ENCODE measurements around the gene CFAP43.
A peak's percentile ranks its signal among the peaks of the same experiment; 100 is the strongest.

The CFAP43 gene

DNA sequence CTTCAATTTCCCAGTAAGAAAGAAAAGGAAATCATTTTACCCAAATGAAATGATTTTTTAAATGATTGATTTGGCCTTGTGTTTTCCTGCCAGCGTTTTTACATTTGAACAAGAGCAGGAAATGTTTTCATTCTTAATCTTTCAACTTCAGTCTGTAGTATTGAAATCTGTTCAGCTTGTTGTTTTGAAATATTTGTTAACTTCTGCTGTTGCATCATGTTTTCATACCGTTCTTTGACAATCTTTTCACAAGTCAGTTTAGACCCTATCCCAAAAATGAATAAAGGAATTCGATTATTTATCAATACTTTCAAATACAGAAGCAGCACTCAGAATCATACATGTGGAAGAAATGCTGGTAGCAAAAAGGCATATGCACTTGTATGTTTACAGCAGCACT is 102.1 kb downstream of the CFAP43 start:
- H3K4me1 ChIP-seq (ENCODE audit: control insufficient read depth, insufficient read depth, low read length): peaks cover 4% of the 10 kb centered on the region
- no peak overlapping the region for H3K9ac ChIP-seq (ENCODE audit: low read length)
- H3K9me3 ChIP-seq (ENCODE audit: control insufficient read depth, insufficient read depth, low read depth, low read length): no peaks in the 10 kb centered on the region
- no peak overlapping the region for H3K27ac ChIP-seq (ENCODE audit: low read depth, low read length)
- H3K27me3 ChIP-seq (ENCODE audit: control insufficient read depth, insufficient read depth, low read length): no peaks in the 10 kb centered on the region
- 0 out of 2 replicates have a peak, but pooled peaks cover 4% of the 10 kb centered on the region for H3K36me3 ChIP-seq (ENCODE audit: control insufficient read depth, insufficient read depth, low read length)
- no peak overlapping the region for H3K4me3 ChIP-seq (ENCODE audit: low read depth, low read length)

DNA sequence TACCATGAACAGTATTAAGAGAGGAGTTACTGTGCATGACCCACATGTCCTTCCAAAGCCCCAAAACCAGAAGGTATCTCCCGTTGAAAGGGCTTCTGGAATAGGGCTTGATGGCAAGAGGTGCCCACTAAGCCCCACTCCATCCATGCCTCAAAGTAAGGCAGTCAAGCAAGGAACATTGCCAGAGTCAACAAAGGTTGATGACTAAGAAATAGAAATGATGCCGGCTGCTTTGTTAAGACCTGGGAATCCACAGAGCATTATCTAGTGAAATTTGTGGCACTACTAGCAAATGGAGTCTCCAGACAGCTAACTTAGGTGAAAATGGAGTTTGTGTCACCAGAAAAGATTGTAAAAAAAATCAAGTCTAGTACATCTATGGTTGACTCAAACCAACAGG is 104.0 kb downstream of the CFAP43 start:
- Histone ChIP-seq H3K9ac (ENCODE audit: low read length) (no peak overlapping the region), H3K9me3 (ENCODE audit: control insufficient read depth, insufficient read depth, low read depth, low read length) (no peaks in the 10 kb centered on the region), H3K27me3 (ENCODE audit: control insufficient read depth, insufficient read depth, low read length) (no peaks in the 10 kb centered on the region), H3K4me3 (ENCODE audit: low read depth, low read length) (no peak overlapping the region), H3K36me3 (ENCODE audit: control insufficient read depth, insufficient read depth, low read length) (0 out of 2 replicates have a peak, but pooled peaks cover 5% of the 10 kb centered on the region), H3K4me1 (ENCODE audit: control insufficient read depth, insufficient read depth, low read length) (peaks cover 5% of the 10 kb centered on the region), H3K27ac (ENCODE audit: low read depth, low read length) (no peak overlapping the region)

DNA sequence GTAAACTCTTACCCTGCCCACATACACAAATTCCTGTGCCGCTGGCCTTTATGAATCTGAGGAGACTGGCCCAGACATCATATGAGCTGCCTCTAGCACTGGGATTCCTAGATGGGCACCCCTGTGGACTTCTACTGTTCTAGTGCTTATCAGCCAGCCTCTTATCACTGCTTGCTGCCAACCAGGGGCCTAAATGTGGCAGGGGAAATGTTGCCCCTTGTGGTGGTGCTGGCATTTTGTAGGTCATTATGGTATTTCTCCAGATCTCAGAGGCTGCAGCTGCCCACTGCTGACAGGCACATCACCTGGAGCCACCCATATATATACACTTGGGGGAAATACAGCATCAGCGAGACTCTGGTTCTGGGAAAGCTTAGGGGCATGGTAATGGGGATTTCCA is 104.8 kb downstream of the CFAP43 start:
- H3K4me3 ChIP-seq (ENCODE audit: low read depth, low read length): no peak overlapping the region
- no peak overlapping the region for H3K9ac ChIP-seq (ENCODE audit: low read length)
- H3K9me3 ChIP-seq (ENCODE audit: control insufficient read depth, insufficient read depth, low read depth, low read length): no peaks in the 10 kb centered on the region
- no peaks in the 10 kb centered on the region for H3K27me3 ChIP-seq (ENCODE audit: control insufficient read depth, insufficient read depth, low read length)
- no peak overlapping the region for H3K27ac ChIP-seq (ENCODE audit: low read depth, low read length)
- peaks cover 9% of the 10 kb centered on the region for H3K4me1 ChIP-seq (ENCODE audit: control insufficient read depth, insufficient read depth, low read length)
- 0 out of 2 replicates have a peak, but pooled peaks cover 5% of the 10 kb centered on the region for H3K36me3 ChIP-seq (ENCODE audit: control insufficient read depth, insufficient read depth, low read length)

DNA sequence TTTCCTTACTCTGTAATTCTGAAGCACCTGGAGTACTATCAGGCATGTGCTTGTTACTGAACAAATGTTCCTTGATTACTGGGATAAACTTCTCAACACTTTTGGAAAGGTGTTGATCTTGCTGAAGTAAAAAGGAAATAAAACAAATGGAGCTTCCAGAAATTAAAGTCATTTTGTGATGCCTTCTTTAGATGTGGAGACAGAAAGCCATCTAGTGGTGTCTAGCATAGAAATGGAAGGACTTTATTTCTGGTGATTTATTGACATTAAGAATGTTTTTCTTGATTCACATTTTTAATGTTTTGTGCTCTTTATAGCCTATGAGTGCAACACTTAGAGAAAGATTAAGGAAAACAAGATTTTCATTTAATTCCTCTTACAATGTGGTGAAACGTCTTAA is 108.8 kb downstream of the CFAP43 start:
- Histone ChIP-seq H3K4me1 (ENCODE audit: control insufficient read depth, insufficient read depth, low read length) (peaks cover 23% of the 10 kb centered on the region), H3K36me3 (ENCODE audit: control insufficient read depth, insufficient read depth, low read length) (0 out of 2 replicates have a peak, but pooled peaks cover 5% of the 10 kb centered on the region), H3K27me3 (ENCODE audit: control insufficient read depth, insufficient read depth, low read length) (no peaks in the 10 kb centered on the region), H3K27ac (ENCODE audit: low read depth, low read length) (no peak overlapping the region), H3K4me3 (ENCODE audit: low read depth, low read length) (peak overlapping the region; percentile 66; the same call in 1 of the 2 replicates), H3K9ac (ENCODE audit: low read length) (no peak overlapping the region), H3K9me3 (ENCODE audit: control insufficient read depth, insufficient read depth, low read depth, low read length) (no peaks in the 10 kb centered on the region)

DNA sequence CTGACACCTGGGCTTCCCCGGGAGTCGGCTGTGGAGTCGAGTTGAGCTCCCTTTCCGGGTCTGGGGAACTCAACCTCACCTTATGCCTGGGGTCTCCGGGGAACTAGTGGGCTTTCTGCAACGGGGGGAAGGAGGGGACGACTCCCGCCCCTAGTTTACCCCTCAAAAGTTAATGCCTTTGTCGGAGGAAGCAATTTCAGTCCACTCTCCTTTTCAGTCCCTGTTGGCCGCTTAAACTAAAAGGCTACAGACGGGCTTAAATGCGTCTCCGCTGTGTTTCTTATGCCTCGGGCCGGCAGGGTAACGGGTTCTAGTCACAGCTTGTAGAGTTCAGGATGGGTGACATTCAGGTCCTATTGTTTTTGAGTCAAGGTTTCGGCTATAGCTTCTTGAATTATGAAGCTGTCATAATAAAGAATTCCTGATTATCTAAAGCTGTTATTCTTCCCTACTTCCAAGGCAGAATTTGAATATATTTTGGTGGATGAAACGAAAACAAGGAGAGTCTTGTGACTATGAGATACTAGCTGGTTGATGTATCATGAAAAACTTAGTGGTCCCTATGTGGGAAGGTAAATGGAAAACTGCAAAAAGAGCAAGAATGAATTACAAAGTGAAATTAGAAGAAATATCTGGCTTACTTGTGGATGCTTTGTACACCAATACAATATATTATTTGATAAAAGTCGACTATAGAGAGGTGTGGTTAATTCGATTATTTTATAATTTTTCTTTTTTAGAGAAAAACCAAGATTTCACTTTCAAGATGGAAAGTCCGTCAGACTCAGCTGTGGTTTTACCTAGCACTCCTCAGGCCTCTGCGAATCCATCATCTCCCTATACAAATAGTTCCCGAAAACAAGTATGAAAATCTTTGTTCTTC is 109.7 kb downstream of the CFAP43 start:
- peak overlapping the region; percentile 88 for H3K9ac ChIP-seq (ENCODE audit: low read length)
- peak overlapping the region; percentile 66 for H3K4me3 ChIP-seq (ENCODE audit: low read depth, low read length)
- peaks cover 28% of the 10 kb centered on the region for H3K4me1 ChIP-seq (ENCODE audit: control insufficient read depth, insufficient read depth, low read length)
- H3K36me3 ChIP-seq (ENCODE audit: control insufficient read depth, insufficient read depth, low read length): 0 out of 2 replicates have a peak, but pooled peaks cover 5% of the 10 kb centered on the region
- no peaks in the 10 kb centered on the region for H3K27me3 ChIP-seq (ENCODE audit: control insufficient read depth, insufficient read depth, low read length)
- peak overlapping the region; percentile 42; the same call in 1 of the 2 replicates for H3K27ac ChIP-seq (ENCODE audit: low read depth, low read length)
- H3K9me3 ChIP-seq (ENCODE audit: control insufficient read depth, insufficient read depth, low read depth, low read length): no peaks in the 10 kb centered on the region

DNA sequence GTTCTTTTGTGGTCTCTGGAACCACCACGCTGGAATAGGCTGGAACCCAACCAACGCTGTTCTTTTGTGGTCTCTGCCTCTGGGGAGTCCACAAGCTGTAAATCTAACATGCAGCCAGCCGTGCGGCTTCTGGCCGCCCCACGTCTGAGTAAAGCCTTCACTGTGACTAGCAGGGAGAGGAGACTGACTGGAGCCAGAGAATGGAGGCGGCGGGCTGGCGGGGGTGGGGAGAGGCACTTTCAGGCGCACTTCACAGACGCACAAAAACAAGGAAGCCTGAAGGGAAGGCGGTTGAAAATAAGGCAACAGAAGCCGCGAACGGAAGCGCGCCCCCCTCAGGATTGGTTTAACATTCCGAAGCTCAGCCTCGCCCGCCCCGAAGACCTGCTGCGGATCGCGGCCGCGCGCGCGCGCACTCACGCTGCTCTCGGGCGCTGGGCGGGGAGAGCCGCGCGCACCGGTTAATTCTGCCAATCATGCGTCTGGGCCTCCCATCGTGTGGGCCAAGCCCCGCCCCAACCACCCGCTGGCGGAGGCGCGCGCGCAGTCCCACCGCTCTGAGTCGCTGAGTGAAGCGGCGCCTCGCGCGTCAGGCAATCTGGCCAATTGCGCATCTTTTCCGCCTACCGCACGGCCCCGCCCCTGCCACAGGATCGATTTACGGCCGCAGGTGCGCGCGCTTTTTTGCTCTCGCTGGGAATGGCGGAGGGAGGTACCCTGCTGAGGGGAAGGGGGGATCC is 110.5 kb downstream of the CFAP43 start, which contains the start of gene SFR1:
Gene SFR1, plus strand, starts transcription at position 687 of the 740 bp plus-strand sequence. Its CDS starts 13 bp downstream, at position 700.
- H3K27ac ChIP-seq (ENCODE audit: low read depth, low read length): peak within 1 kb of the TSS; percentile 89
- H3K4me1 ChIP-seq (ENCODE audit: control insufficient read depth, insufficient read depth, low read length): peaks cover 24% of the 10 kb centered on the region
- H3K36me3 ChIP-seq (ENCODE audit: control insufficient read depth, insufficient read depth, low read length): 0 out of 2 replicates have a peak, but pooled peaks cover 5% of the 10 kb centered on the region
- H3K4me3 ChIP-seq (ENCODE audit: low read depth, low read length): peak within 1 kb of the TSS; percentile 66
- peak within 1 kb of the TSS; percentile 92 for H3K9ac ChIP-seq (ENCODE audit: low read length)
- no peaks in the 10 kb centered on the region for H3K9me3 ChIP-seq (ENCODE audit: control insufficient read depth, insufficient read depth, low read depth, low read length)
- H3K27me3 ChIP-seq (ENCODE audit: control insufficient read depth, insufficient read depth, low read length): no peaks in the 10 kb centered on the region

DNA sequence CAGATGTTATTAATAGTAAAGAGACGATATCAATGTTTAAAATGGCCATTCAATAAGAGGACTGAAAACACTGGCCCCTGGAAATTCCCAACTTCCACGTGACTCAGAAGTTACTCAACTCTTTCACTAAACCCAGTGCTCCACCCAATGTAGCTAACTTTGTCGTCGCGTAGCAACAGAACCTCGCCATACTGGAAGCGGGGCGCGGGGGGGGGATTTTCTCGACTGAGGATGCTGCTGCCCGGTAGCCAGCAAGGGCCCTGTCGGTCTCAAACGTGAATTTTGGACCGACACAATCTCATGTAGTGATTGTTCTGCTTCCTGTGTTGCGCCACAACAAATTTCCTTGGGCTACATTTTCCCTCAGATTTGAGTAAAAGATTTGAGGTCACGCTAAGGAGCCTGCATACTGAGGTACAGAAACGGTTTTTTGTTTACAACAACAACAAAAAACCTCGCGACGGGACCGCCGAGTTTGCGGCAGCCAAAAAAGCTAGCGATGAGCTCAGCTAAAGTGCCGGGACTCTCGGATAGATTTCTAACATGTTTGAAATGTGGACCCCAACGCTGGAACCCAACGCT is 111.2 kb downstream of the CFAP43 start:
- peak overlapping the region; percentile 92 for H3K9ac ChIP-seq (ENCODE audit: low read length)
- peak overlapping the region; percentile 89 for H3K27ac ChIP-seq (ENCODE audit: low read depth, low read length)
- H3K36me3 ChIP-seq (ENCODE audit: control insufficient read depth, insufficient read depth, low read length): 0 out of 2 replicates have a peak, but pooled peaks cover 5% of the 10 kb centered on the region
- no peaks in the 10 kb centered on the region for H3K9me3 ChIP-seq (ENCODE audit: control insufficient read depth, insufficient read depth, low read depth, low read length)
- H3K27me3 ChIP-seq (ENCODE audit: control insufficient read depth, insufficient read depth, low read length): no peaks in the 10 kb centered on the region
- peaks cover 24% of the 10 kb centered on the region for H3K4me1 ChIP-seq (ENCODE audit: control insufficient read depth, insufficient read depth, low read length)
- peak overlapping the region; percentile 66 for H3K4me3 ChIP-seq (ENCODE audit: low read depth, low read length)

DNA sequence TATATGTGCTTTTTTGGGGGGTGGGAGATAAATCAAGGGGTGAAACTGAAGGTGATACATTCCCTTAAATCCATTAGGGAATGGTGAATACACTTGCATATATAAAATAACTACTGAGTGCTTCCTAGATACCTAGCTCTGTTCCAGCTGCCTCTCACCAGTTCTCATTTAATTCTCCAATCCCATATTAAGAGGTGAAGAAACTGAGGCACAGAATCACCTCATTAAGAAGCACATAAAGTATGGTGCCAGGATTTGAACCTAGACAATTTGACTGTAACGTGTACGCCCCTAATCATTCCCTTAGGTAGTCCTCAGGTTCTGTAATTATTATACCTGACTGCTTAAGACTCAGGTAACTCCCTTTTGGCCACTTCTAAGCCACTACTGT is 111.7 kb downstream of the CFAP43 start:
- peak overlapping the region; percentile 66 for H3K4me3 ChIP-seq (ENCODE audit: low read depth, low read length)
- H3K27ac ChIP-seq (ENCODE audit: low read depth, low read length): peak overlapping the region; percentile 89
- H3K27me3 ChIP-seq (ENCODE audit: control insufficient read depth, insufficient read depth, low read length): no peaks in the 10 kb centered on the region
- peaks cover 24% of the 10 kb centered on the region for H3K4me1 ChIP-seq (ENCODE audit: control insufficient read depth, insufficient read depth, low read length)
- H3K9ac ChIP-seq (ENCODE audit: low read length): peak overlapping the region; percentile 92
- H3K9me3 ChIP-seq (ENCODE audit: control insufficient read depth, insufficient read depth, low read depth, low read length): no peaks in the 10 kb centered on the region
- H3K36me3 ChIP-seq (ENCODE audit: control insufficient read depth, insufficient read depth, low read length): 0 out of 2 replicates have a peak, but pooled peaks cover 5% of the 10 kb centered on the region

DNA sequence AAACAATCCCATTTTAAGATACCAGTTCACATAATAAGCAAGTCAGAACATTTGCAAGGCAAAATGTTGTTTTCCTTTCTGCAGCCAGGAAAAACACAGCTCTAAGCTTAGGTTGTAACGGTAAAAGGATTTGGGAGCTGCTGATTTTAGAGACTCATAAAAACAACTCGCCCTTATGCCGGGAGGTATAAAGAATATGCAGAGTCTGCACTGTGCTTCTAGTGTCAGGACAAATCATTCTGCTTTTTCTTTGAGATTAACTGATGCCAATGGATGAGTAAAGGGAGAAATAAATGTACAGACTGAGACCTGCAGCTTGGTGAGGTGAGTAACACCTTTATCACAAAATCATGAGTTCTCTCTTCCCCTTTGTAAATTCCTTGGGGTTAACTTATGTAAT is 112.2 kb downstream of the CFAP43 start:
- H3K27me3 ChIP-seq (ENCODE audit: control insufficient read depth, insufficient read depth, low read length): no peaks in the 10 kb centered on the region
- H3K27ac ChIP-seq (ENCODE audit: low read depth, low read length): peak overlapping the region; percentile 89; the same call in 1 of the 2 replicates
- no peaks in the 10 kb centered on the region for H3K9me3 ChIP-seq (ENCODE audit: control insufficient read depth, insufficient read depth, low read depth, low read length)
- H3K36me3 ChIP-seq (ENCODE audit: control insufficient read depth, insufficient read depth, low read length): 0 out of 2 replicates have a peak, but pooled peaks cover under 1% of the 10 kb centered on the region
- no peak overlapping the region for H3K9ac ChIP-seq (ENCODE audit: low read length)
- H3K4me3 ChIP-seq (ENCODE audit: low read depth, low read length): no peak overlapping the region
- H3K4me1 ChIP-seq (ENCODE audit: control insufficient read depth, insufficient read depth, low read length): peaks cover 24% of the 10 kb centered on the region

DNA sequence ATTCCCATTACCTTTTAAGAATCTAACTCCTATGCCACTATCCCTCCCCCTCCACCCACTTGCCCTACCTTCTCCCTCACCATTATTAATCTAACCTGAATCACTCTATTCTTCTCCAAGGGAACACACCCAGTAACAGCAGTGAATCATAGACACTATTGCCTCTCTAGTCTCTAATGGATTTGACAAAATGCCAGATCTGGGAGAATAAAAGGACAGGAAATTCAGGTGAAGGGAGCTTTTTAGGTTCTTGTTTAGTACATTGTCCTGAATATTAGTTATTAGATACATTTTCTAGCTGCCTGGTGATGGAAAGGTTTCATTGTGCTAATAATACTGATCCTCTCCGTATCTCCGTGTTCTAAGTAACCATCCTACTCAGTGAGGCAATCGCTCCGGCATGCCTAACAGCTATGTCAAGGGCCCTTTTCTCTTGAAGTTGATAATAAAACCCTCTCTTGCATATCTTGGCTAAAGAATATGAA is 114.3 kb downstream of the CFAP43 start:
- Histone ChIP-seq H3K4me3 (ENCODE audit: low read depth, low read length) (no peak overlapping the region), H3K4me1 (ENCODE audit: control insufficient read depth, insufficient read depth, low read length) (peaks cover 20% of the 10 kb centered on the region), H3K9me3 (ENCODE audit: control insufficient read depth, insufficient read depth, low read depth, low read length) (no peaks in the 10 kb centered on the region), H3K27ac (ENCODE audit: low read depth, low read length) (no peak overlapping the region), H3K36me3 (ENCODE audit: control insufficient read depth, insufficient read depth, low read length) (no peaks in the 10 kb centered on the region), H3K9ac (ENCODE audit: low read length) (no peak overlapping the region), H3K27me3 (ENCODE audit: control insufficient read depth, insufficient read depth, low read length) (no peaks in the 10 kb centered on the region)

Measured in HUES6 (cell line).